HG03095 (cell line): Measurements from ENCODE around the gene DYSF.

Source experiments
- ATAC-seq: cut with Tn5 transposase; IDR thresholded peaks from one replicate; pipeline ENCODE4 v1.9.1; 2021; ENCODE audit warnings: moderate library complexity; ENCODE audit not compliant: unreplicated experiment

The DYSF gene

DNA sequence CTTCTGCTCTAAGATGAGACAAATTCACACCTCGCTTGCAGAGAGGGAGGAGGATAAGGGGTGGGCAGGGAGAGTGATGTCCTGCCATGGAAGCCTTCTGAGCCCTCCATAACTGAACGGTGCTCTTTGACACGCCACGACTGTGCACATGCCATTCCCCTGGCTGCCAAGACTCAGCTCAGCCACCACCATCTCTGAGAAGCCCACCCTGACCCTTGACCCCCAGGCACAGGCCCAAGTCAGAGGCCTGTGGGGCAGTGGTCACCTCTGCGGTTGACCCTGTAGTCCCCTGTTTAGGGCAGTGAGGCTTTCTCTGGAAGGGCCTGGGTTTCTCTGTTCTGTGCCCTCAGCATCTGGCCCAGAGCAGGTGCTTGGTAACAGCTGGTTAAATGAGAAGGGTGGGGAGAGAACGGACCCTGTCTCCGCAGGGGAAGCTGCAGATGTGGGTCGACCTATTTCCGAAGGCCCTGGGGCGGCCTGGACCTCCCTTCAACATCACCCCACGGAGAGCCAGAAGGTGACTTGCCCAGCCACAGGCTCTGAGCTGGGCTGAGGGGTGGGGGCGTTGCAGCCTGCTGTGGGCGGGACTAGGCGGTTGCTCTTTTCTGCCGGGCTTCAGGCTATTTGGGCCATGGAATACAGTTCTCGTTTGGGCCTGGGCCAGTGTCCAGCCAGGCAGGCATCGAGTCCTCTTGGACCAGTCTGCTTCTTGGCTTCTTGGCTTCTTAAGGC, 215.1 kb downstream of the DYSF start:
- no peak for ATAC-seq

- no peak for ATAC-seq
These were observed 215.7 kb downstream of the DYSF start for GRCh38 chr2:71669058-71669456.

DNA sequence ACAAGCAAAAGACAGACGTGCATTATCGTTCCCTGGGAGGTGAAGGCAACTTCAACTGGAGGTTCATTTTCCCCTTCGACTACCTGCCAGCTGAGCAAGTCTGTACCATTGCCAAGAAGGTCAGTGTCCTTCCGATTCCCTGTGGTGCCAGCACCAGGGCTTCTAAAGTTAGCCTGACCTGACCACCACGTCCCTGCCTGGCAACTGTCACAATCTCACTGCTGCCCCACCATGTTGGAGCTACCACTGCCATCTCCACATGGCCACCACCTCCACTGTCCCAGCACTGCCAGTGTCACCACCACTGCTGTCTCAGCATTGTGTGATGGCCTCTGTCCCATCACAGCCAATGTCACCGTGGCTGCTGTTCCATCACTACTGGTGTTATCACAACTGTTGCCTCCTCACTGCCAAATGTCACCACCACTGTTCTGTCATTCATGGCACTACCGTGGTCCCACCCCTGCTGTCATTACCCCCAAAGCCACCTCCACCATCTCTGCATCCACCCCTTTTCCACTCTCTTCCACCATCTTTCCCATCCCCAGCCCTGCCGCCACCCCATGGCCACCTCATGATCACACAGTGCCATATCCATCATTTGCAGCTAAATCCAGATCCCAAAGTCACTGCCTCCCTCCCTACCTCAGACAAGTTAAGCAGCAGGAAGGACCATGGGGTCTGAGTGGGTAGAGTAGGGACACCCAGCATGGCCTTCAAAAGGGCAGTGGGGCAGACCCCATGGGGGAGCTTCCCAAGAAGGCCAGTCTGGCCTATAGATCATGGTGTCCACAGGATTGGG, 216.5 kb downstream of the DYSF start:
- ATAC-seq: no peak

DNA sequence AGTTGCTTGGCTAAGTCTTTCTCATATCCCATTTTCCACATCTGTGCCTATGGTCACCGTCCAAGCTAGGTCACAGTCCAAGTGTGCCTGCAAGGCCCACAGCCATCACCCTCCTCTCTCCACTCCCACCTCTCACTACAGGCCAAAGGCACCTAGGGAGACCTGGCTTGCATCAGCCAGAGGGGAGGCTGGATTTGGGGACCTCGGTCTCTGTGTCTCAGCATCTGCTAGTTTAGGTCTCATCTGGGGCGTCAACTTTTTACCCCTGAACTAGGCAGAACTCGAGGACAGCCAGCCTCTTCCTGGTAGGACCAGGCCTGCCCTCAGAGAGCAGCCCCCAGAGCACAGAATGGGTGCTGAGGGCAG, 217.1 kb downstream of the DYSF start:
- ATAC-seq: no peak

DNA sequence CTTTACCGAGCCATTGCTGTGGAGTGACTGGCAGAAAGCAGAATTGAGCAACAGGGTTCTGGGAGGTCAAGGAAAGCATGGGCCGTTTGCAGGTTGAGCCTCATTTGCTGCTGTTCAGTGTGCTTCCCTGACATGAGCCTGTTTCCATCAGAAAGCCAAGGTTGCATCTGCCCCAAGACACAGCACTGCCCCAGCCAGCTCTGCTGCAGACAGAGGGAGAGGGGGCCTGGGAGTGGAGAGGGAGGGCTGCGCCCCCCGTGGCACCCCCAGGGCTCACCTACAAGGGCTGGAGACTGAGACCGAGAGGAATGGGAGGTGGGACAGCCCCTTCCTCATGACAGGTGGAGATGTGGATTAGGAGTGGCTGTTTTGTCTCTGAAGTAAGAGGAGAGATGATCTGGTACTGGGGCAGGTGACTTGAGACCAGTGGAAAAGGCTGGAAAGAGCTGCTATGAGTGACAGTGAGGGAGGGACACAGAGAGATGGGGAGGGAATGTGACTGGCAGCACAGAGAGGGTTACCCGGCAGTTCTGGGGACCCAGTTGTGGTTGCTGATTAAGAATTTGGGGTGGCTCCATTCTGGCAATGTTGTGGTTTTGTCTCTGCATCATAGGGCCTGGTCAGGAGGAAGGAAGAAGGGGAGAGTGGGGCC, 218.0 kb downstream of the DYSF start:
- ATAC-seq: no peak

DNA sequence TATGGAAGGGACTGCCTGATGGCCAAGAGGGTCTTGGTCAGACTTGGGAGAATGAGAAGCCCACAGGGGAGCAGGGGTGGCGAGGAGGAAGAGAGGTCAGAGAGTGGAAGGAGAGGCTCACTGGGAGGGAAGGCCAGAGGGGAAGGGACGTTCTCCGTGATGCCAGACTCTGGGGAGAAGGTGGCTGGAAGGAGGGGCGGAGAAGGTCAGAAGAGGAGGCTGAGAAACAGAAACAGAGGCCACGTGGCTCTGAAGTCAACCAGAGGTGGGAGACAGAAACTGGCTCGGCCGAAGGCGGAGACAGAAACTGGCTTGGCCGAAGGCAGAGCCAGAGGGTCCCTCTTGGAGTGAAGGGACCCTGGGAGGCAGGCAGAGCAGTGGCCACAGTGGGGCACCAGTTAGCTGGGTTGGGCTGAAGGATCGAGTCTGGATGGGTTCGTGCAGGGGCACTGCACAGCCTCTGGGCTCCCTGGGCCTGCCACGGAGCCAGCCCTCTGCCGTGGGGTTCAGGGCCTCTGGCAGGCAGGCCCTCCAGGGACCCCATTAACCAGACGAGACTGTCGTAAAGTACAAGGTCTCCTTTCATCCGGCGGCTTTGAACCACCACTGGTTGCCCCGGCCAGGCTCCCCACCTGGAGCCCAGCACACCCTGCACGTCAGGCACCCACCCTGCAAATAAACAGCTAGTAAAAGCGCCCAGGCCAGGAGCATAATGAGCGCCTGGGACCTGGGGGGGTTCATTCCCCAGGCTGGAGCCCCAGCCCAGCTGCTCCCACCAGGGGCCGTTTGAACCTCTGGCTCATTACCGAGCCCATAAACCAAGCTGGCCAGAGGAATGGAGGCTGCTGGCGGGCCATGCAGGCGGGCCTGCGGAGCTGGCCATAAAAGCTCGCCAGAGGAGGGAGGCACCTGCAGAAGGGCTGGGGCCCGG, 218.8 kb downstream of the DYSF start:
- no peak for ATAC-seq

GRCh38 chr2:71672826-71673795, 219.8 kb downstream of the DYSF start:
- ATAC-seq: no peak

DNA sequence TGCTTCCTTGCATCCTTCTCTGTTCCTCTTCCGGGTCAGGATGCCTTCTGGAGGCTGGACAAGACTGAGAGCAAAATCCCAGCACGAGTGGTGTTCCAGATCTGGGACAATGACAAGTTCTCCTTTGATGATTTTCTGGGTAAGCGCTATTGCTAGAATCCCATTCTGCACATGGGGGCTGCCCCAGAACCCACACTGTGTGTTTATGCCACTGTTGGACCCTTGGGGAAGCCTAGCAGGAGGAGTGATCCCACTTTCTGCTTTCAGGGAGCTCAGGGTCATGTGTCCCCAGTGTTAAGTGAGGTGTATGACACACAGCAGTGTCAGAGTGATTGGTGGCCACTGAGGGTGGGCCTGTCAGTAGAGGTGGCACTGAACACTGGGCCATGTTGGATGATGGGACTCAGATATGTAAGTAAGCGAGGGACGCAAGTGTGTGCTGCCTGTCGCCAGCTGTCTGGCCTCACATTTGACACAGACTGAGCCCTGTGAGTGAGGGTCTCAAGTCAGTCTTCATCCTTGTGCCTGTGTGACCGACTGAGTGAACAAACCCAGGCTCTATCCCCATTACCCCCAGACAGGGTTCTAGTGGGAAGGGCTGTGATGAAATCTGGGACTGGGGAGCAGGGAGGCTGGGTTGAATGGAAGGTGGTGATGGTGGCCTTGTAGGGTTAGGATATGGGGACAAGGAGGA, 220.9 kb downstream of the DYSF start:
- ATAC-seq: no peak

DNA sequence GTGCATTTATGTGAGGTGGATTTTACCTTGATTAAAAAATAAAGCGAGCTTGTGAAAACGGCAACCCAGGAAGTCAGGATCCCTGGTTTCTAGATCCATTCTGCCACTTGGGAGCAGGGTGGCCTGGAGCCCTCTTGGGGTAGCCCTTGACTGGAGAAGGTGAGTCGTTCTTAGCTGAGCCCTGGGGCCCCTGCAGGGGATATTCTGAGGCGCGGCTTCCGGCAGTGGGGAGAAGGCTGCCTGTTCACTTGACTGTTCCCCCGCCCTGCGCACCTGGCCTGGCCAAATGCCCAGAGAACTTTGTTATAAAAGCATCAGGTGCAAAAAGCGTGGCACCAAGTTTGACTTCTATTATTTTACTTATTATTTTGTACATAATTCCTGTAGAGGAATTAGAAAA, 221.9 kb downstream of the DYSF start:
- no peak for ATAC-seq

DNA sequence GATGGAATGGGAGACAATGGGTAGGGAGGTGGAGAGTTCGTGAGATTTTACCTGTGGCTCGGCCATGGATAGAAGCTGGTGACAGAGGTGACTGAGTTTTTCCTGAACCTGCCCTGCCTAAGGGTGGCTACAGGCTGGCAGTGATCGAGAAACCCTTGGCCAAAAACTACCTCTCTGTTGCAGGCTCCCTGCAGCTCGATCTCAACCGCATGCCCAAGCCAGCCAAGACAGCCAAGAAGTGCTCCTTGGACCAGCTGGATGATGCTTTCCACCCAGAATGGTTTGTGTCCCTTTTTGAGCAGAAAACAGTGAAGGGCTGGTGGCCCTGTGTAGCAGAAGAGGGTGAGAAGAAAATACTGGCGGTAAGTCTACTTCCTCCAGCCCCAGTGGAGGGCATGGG, 225.5 kb downstream of the DYSF start:
- no peak for ATAC-seq

DNA sequence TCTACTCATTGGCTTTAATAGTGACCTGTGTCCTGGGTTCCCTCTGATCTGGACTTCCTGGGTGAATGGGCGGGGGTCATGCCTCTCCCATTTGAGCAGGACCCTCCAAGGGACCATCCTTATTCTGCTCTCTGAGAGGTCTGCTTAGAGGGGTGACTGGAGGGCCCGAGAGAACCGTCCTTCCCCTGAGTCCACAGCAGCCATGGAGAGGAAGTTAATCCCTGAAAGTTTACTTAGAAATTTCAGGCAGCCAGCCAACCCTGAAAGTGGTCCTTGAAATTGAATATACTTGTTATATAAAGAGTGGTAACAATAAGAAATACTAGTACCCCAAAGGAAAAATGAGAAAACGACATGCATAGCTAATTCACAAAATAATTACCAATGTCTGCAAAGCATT, 226.1 kb downstream of the DYSF start:
- no peak for ATAC-seq

DNA sequence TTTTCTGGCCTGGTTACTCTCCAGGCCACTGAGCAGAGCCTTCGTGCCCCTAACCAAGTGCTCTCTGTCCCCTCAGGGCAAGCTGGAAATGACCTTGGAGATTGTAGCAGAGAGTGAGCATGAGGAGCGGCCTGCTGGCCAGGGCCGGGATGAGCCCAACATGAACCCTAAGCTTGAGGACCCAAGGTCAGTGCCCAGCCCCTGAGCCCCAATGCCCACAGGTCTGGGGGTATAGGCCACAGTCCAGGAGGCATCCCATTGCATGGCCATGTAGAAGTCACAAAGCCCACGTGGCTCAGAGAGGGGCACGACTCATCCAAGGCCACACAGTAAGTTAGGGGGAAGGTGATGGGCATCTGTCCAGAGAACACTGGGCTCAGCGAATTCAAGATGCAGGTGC, 227.6 kb downstream of the DYSF start:
- ATAC-seq: no peak

DNA sequence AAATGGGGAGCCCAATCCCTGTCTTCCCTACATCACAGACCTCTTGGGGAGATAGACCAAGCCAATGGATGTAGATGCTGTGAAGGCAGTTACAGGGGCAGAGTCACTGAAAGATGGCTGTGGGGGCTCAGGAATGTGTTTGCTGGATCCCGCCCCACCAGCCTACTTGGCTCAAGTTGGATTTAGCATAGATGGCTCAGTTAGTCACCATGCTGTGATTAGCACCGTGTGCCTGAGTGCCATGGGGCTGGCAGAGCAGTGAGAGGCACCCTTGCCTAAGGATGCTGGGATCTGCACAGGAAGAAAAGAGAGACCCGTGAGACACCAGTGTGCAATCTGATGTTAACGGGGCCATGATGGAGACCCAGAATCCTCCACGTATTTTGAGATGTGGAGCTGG, 228.3 kb downstream of the DYSF start:
- no peak for ATAC-seq

GRCh38 chr2:71682341-71682740, 229.0 kb downstream of the DYSF start:
- no peak for ATAC-seq

- no peak for ATAC-seq
These were observed 229.7 kb downstream of the DYSF start for GRCh38 chr2:71683070-71683469.

DNA sequence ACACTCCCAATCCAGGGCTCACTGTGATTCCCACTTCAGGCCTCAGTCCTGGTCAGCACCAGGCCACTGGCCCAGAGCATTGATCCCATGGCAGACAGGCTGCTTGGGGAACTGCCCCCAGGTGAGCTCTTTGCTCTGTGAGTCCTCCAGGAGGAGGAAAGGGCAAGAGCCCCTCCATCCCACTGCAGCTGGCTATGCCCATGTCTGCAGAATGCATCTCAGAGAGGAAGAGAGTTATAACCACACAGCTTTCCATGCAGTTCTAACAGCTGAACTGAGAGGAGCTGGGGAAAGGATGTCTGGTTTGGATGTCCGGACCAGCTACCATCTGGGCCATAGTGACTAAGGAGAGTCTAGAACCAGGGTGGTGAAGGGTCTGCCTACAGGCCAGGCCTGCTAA, 230.3 kb downstream of the DYSF start:
- ATAC-seq: no peak

DNA sequence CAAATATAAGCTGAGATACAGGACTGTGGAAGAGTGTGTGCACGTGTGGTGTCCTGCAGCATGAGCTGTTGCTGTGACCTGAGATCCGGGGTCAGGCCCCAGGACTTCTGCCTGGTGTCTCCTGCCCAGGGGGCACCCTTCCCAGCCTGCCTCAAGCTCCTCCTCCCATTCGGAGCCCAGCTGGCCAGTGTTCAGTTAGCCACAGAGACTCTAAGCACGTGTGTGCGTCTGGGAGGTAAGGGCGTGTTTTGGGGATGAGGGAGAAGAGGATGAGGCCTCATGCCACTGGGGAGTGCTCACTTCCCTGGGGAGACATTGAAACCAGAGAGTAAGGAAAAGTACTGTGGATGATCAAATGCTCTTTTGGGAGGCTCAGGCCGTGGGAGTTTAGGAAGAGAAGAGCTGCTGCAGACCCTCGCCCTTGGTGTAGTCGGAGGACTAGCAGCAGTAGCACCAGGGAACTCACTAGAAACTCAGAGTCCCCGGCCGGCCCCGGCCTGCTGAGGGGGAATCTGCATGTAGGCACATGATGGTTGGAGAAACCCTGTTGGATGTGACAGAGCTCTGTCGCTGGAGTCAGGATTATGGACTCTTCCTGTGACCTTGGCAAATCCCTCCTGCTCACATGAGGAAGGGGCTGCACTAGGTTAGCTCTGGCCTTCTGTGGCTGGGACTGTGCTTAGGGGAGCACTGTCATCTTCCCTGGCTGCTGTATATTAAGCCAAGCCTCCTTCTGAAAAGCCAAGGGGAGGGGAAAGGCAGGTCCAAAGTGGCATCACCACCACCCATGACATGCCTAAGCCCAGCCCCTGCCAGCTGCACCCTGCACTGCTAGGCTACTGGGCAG, 231.1 kb downstream of the DYSF start:
- ATAC-seq: no peak

- no peak for ATAC-seq
These were observed 231.9 kb downstream of the DYSF start for GRCh38 chr2:71685073-71685848.
